DOHH2 (cell line): ENCODE results near the gene MRC1.

ENCODE experiments used
- EZH2phosphoT487 ChIP-seq: fragments of 200-600 bp; sonication (generic); IDR thresholded peaks from 2 replicates; pipeline ENCODE4 v1.6.1; 2017; ENCODE audit warnings: borderline replicate concordance, mild to moderate bottlenecking, antibody characterized with exemption, low read length, moderate library complexity, mixed read lengths
- TF ChIP-seq, protein P1 (sequence below): fragments of 200-600 bp; sonication (generic); IDR thresholded peaks from one replicate; pipeline ENCODE4 v1.5.1; 2014; ENCODE audit warnings: antibody characterized with exemption, mild to moderate bottlenecking, low read depth, low read length; ENCODE audit not compliant: poor library complexity, severe bottlenecking

DNA sequence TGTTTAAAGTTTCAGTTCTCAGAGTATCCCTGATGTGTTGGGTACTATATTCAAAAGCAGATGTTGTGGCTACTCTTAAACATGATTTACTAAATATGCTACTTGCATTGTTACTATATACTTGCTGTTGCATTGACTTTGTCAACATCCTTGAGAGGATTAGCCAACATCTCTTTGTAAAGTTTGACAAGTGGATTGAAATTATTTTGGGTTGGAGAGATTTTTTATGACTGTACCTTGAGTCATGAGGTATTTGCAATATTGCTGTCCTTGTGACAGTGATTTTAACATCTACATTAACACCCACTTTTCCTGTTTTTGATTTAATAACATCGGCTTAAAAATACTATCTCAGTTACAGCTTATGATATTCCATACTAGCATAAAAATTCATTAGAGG is 31.9 kb downstream of the MRC1 start:
- TF ChIP-seq, protein P1, sequence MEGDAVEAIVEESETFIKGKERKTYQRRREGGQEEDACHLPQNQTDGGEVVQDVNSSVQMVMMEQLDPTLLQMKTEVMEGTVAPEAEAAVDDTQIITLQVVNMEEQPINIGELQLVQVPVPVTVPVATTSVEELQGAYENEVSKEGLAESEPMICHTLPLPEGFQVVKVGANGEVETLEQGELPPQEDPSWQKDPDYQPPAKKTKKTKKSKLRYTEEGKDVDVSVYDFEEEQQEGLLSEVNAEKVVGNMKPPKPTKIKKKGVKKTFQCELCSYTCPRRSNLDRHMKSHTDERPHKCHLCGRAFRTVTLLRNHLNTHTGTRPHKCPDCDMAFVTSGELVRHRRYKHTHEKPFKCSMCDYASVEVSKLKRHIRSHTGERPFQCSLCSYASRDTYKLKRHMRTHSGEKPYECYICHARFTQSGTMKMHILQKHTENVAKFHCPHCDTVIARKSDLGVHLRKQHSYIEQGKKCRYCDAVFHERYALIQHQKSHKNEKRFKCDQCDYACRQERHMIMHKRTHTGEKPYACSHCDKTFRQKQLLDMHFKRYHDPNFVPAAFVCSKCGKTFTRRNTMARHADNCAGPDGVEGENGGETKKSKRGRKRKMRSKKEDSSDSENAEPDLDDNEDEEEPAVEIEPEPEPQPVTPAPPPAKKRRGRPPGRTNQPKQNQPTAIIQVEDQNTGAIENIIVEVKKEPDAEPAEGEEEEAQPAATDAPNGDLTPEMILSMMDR, result no peak
- TF ChIP-seq EZH2phosphoT487, result no peak
